IMR-90 (cell line): ENCODE measurements around the gene ADAMTSL2. TPM values are rescaled to one million over a fixed set of nuclear protein-coding genes. Genes with fewer than 3 reads are reported as not detected.

Experiments used
- ATAC-seq: fragments of 200-7000 bp; cut with Tn5 transposase; 2 replicates; pipeline ENCODE4 v1.9.1; 2020; ENCODE audit warnings: low read depth, mild to moderate bottlenecking, moderate library complexity
- BruUV-seq: library from RNA; stranded (reverse); fragments of 400-500 nt; replicated peaks from 2 replicates; lab custom pipeline; 2021; lab: Mats Ljungman, UMichigan
- CTCF ChIA-PET: fragments of 300-600 bp; formaldehyde crosslinking; extraction: SDS; loops from one replicate; lab custom pipeline; 2021; ENCODE audit warnings: antibody characterized with exemption; lab: Yijun Ruan, JAX
- POLR2A ChIA-PET: fragments of 300-600 bp; sonication (Branson Sonifier 250); formaldehyde crosslinking; loops from one replicate; lab custom pipeline; 2022; ENCODE audit warnings: antibody characterized with exemption; ENCODE audit not compliant: unreplicated experiment; lab: Charles Lee
- DNase-seq: peaks from one replicate; pipeline ENCODE4 v3.0.0; 2013
- H2AFZ ChIP-seq: replicated peaks from 2 replicates; pipeline ENCODE3; 2013; ENCODE audit warnings: low read length, mild to moderate bottlenecking; ENCODE audit not compliant: poor library complexity
- H2AK5ac ChIP-seq: 2 replicates; pipeline ENCODE4 v1.6.1; 2013; ENCODE audit warnings: low read depth, low read length, inconsistent platforms
- H2AK9ac ChIP-seq: replicated peaks from 2 replicates; pipeline ENCODE3; 2013; ENCODE audit warnings: mild to moderate bottlenecking, low read depth, low read length, moderate library complexity; ENCODE audit not compliant: poor library complexity
- H2BK120ac ChIP-seq: 2 replicates; pipeline ENCODE4 v1.6.1; 2013; ENCODE audit warnings: low read depth, low read length, inconsistent platforms
- H2BK15ac ChIP-seq: 3 replicates; pipeline ENCODE4 v1.6.1; 2013; ENCODE audit warnings: low read depth, low read length, inconsistent platforms
- H2BK20ac ChIP-seq: 2 replicates; pipeline ENCODE4 v1.6.1; 2013; ENCODE audit warnings: low read depth, mild to moderate bottlenecking, inconsistent platforms, low read length, moderate library complexity
- H2BK5ac ChIP-seq: 2 replicates; pipeline ENCODE4 v1.6.1; 2013; ENCODE audit warnings: mild to moderate bottlenecking, low read depth, low read length, inconsistent platforms; ENCODE audit not compliant: poor library complexity, severe bottlenecking
- H3K14ac ChIP-seq: replicated peaks from 2 replicates; pipeline ENCODE4 v1.6.1; 2013; ENCODE audit warnings: low read depth, low read length, inconsistent platforms
- H3K18ac ChIP-seq: 2 replicates; pipeline ENCODE4 v1.6.1; 2013; ENCODE audit warnings: low read depth, low read length, control low read depth
- H3K23ac ChIP-seq: 2 replicates; pipeline ENCODE4 v1.6.1; 2013; ENCODE audit warnings: low read depth, low read length, inconsistent platforms
- H3K27ac ChIP-seq: 2 replicates; pipeline ENCODE4 v1.5.1; 2013; ENCODE audit warnings: mild to moderate bottlenecking, control low read depth, low read length; ENCODE audit not compliant: insufficient read depth
- H3K27me3 ChIP-seq: 2 replicates; pipeline ENCODE4 v1.6.1; 2013; ENCODE audit warnings: low read length; ENCODE audit not compliant: control insufficient read depth, insufficient read depth
- H3K36me3 ChIP-seq: 2 replicates; pipeline ENCODE4 v1.6.1; 2013; ENCODE audit warnings: low read length, mixed read lengths; ENCODE audit not compliant: control insufficient read depth, insufficient read depth
- H3K4ac ChIP-seq: 2 replicates; pipeline ENCODE4 v1.6.1; 2013; ENCODE audit warnings: low read depth, low read length, inconsistent platforms
- H3K4me1 ChIP-seq: 2 replicates; pipeline ENCODE4 v1.6.1; 2013; ENCODE audit warnings: low read length, mixed read lengths; ENCODE audit not compliant: control insufficient read depth, insufficient read depth
- H3K4me2 ChIP-seq: 2 replicates; pipeline ENCODE4 v1.6.1; 2013; ENCODE audit warnings: low read depth, mild to moderate bottlenecking, control low read depth, low read length, moderate library complexity
- H3K4me3 ChIP-seq: 2 replicates; pipeline ENCODE4 v1.5.1; 2013; ENCODE audit warnings: low read depth, mild to moderate bottlenecking, control low read depth, low read length, moderate library complexity; ENCODE audit not compliant: insufficient read depth
- H3K56ac ChIP-seq: 2 replicates; pipeline ENCODE4 v1.6.1; 2013; ENCODE audit warnings: low read length, inconsistent platforms; ENCODE audit not compliant: insufficient read depth; ENCODE audit errors: extremely low read depth
- H3K79me1 ChIP-seq, 2 experiments: 2 replicates each; pipeline ENCODE4 v1.6.1; 2013; ENCODE audit warnings: low read length in 2 of 2, inconsistent platforms in 1 of 2, low read depth in 1 of 2
- H3K9ac ChIP-seq: 2 replicates; pipeline ENCODE4 v1.6.1; 2013; ENCODE audit warnings: low read depth, low read length, control low read depth
- H3K9me1 ChIP-seq: 2 replicates; pipeline ENCODE4 v1.6.1; 2013; ENCODE audit warnings: low read length, inconsistent platforms; ENCODE audit not compliant: insufficient read depth
- H3K9me3 ChIP-seq: 2 replicates; pipeline ENCODE4 v1.6.1; 2013; ENCODE audit warnings: low read length; ENCODE audit not compliant: control insufficient read depth, insufficient read depth
- H4K20me1 ChIP-seq: 2 replicates; pipeline ENCODE4 v1.6.1; 2013; ENCODE audit warnings: low read length, inconsistent platforms; ENCODE audit not compliant: insufficient read depth
- H4K5ac ChIP-seq: 2 replicates; pipeline ENCODE4 v1.6.1; 2013; ENCODE audit warnings: mild to moderate bottlenecking, low read depth, low read length, control low read depth
- H4K8ac ChIP-seq, 2 experiments: 2 replicates each; pipeline ENCODE4 v1.6.1; 2013; ENCODE audit warnings: low read depth in 2 of 2, low read length in 2 of 2, control low read depth in 1 of 2, inconsistent platforms in 1 of 2
- H4K91ac ChIP-seq: 2 replicates; pipeline ENCODE4 v1.6.1; 2013; ENCODE audit warnings: low read depth, low read length, inconsistent platforms; ENCODE audit not compliant: insufficient read depth
- ELK1 ChIP-seq: fragments of 150-350 bp; IDR thresholded peaks from 2 replicates; pipeline ENCODE4 v1.6.1; 2016; ENCODE audit warnings: low read depth, mild to moderate bottlenecking, low read length, moderate library complexity, borderline replicate concordance
- RFX5 ChIP-seq: IDR thresholded peaks from 2 replicates; pipeline ENCODE4 v1.8.0; 2012; ENCODE audit warnings: low read depth, mild to moderate bottlenecking, low read length, moderate library complexity
- WGBS, 2 experiments: methylation state at CpG; one replicate each; pipeline versions ENCODE4 v1.1.5 to v1.1.7; 2013; ENCODE audit warnings: missing lambda C conversion rate in 2 of 2; ENCODE audit not compliant: insufficient read length in 1 of 2; ENCODE audit errors: extremely low coverage in 2 of 2; 5-methylcytosine and 5-hydroxymethylcytosine counted together
- dilution Hi-C: fragments of 300-500 bp; cut with HindIII; formaldehyde crosslinking; loops from one replicate; pipeline ENCODE4 v1.14.3; 2018; ENCODE audit warnings: low sequenced_read_pairs; ENCODE audit not compliant: unreplicated experiment
- in situ Hi-C: fragments of 300-500 bp; cut with MboI; formaldehyde crosslinking; loops from 3 replicates; pipeline ENCODE4 v1.14.3; 2019; ENCODE audit warnings: low sequenced_read_pairs, inconsistent platforms, mixed read lengths
- intact Hi-C: fragments of 100-400 bp; cut with micrococcal nuclease; formaldehyde crosslinking; loops from 2 replicates; pipeline ENCODE4 v1.10.0; 2022
- polyA plus RNA-seq, 3 experiments: library from polyadenylated mRNA; depleted of rRNA; stranded (reverse); fragments of >200 nt; gene quantifications; 2 replicates each; pipeline ENCODE4 v1.2.3, GENCODE V29; 2012; ENCODE audit warnings: low replicate concordance in 1 of 3
- total RNA-seq: library from RNA; depleted of rRNA; stranded (reverse); fragments of >200 nt; gene quantifications from 2 replicates; pipeline ENCODE4 v1.2.3, GENCODE V29; 2012

The ADAMTSL2 gene
- total and polyA plus RNA-seq, 2 of the 4 experiments (the other 2 are of a cell fraction) = not detected

- no peak overlapping the region for H4K5ac ChIP-seq
- H3K36me3 ChIP-seq = no peaks in the 10 kb centered on the region
- no peak for TF ChIP-seq ELK1
- TF ChIP-seq RFX5 = no peak
- ATAC-seq = no peak
- 72% methylated on average over 4 of the region's 8 CpGs; no CpG with 5 or more reads in 1 of the 2 experiments for WGBS, 2 experiments
- no peaks in the 10 kb centered on the region for H4K20me1 ChIP-seq
- no peak overlapping the region for H3K4me2 ChIP-seq
- no peaks in the 10 kb centered on the region for H3K9me3 ChIP-seq
- H4K8ac ChIP-seq = no peak overlapping the region
- no peaks in the 10 kb centered on the region for H3K9me1 ChIP-seq
- no peak overlapping the region for H2BK120ac ChIP-seq
- H3K79me1 ChIP-seq = no peaks in the 10 kb centered on the region
- H3K27me3 ChIP-seq = peaks cover 65% of the 10 kb centered on the region
- H2AK9ac ChIP-seq = no peak overlapping the region
- no peak overlapping the region for H3K4me3 ChIP-seq
- no peak overlapping the region for H2BK20ac ChIP-seq
- H3K27ac ChIP-seq = no peak overlapping the region
- H3K14ac ChIP-seq = no peak overlapping the region
- H3K4ac ChIP-seq = no peak overlapping the region
- H3K23ac ChIP-seq = no peak overlapping the region
- ChIA-PET CTCF (no interaction called here), POLR2A (no interaction called here)
- in situ Hi-C loops = no loop called here
- no peak overlapping the region for H2BK15ac ChIP-seq
- H3K9ac ChIP-seq = no peak overlapping the region
- no peak overlapping the region for H3K18ac ChIP-seq
- no peak overlapping the region for H2AK5ac ChIP-seq
- dilution Hi-C loops = no loop called here
- no peak overlapping the region for H2AFZ ChIP-seq
- H3K56ac ChIP-seq = no peak overlapping the region
- no peak overlapping the region for H2BK5ac ChIP-seq
- no peak for DNase-seq
- BruUV-seq = no TSS peak
- H4K91ac ChIP-seq = no peak overlapping the region
- no peaks in the 10 kb centered on the region for H3K4me1 ChIP-seq
- intact Hi-C loops = no loop called here
Observed at GRCh38 chr9:133517711-133518110, 16.8 kb upstream of the ADAMTSL2 start.
